Stimulated activated CD4-positive, alpha-beta T cell treated with anti-CD3 and anti-CD28 coated beads, TNF-alpha, amount 100 ng/mL, for 4 hours (primary cell): ENCODE data around the gene WNT1.

Source experiments
- DNase-seq, 3 experiments: peaks; one replicate each; pipeline ENCODE4 v3.0.0-alpha.2; 2020; ENCODE audit warnings: low read depth in 3 of 3

WNT1 gene

DNA sequence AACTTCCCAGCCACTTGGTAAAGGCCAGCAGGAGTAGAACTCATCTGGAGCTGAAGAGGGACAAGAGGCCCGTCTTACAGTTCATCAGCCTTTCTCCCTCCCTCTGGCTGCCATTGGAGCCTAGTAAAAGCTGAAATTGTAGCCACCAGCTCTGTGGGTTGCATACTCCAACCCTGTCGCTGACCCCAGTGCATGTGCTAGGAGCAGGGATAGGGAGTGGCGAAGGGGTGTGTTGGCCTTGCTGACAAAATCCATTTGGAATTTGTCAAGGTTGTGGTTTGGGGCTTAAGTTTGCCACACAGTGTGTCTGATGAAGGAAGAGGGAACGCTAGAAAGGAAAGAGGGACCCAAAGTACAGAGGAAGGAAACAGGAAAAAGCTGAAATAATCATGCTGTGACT is 16.8 kb upstream of the WNT1 start:
- no peak for DNase-seq

GRCh38 chr12:48961801-48962200 is 16.3 kb upstream of the WNT1 start:
- DNase-seq: no peak

GRCh38 chr12:48965298-48965838 is 12.8 kb upstream of the WNT1 start:
- DNase-seq: no peak

DNA sequence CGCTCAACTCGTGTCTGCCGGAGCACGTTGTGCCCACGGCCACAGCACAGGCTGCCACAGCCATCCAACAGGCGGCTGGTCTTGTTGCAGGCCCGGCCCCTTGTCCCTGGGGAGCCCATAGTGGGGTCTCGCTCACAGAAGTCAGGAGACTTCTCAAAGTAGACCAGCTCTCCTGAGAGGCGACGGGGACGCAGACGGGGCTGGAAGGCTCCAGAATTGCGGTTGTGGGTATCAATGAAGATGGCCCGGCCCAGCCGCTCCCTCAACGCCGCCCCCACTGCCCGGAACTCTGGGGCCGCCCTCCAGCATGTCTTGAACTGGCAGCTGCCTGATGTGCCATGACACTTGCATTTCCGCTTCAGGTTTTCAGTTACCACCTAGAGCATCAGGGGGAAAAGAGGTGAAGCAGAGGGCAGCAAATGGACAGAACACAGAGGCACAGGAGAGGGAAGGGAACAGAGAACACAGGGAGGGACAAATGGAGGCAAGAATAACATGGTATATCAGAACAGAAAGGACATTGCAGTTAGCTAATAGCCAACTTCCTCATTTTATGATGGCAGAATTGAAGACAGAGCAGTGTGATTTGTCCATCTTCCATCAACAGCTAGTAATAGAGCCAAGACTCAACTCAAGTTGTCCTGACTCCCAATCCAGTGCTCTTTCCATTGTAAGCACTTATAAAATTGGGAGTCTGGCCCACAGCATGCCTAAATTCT is 11.8 kb upstream of the WNT1 start:
- DNase-seq: no peak

- DNase-seq: no peak
These were observed 10.1 kb upstream of the WNT1 start for GRCh38 chr12:48967991-48968390.

- no peak for DNase-seq
These were observed 9.7 kb upstream of the WNT1 start for GRCh38 chr12:48968467-48968866.

GRCh38 chr12:48969160-48969771 is 8.9 kb upstream of the WNT1 start:
- DNase-seq: no peak

GRCh38 chr12:48969833-48970701 is 8.1 kb upstream of the WNT1 start:
- DNase-seq: peak; percentile 39 to 47 (median 43)

DNA sequence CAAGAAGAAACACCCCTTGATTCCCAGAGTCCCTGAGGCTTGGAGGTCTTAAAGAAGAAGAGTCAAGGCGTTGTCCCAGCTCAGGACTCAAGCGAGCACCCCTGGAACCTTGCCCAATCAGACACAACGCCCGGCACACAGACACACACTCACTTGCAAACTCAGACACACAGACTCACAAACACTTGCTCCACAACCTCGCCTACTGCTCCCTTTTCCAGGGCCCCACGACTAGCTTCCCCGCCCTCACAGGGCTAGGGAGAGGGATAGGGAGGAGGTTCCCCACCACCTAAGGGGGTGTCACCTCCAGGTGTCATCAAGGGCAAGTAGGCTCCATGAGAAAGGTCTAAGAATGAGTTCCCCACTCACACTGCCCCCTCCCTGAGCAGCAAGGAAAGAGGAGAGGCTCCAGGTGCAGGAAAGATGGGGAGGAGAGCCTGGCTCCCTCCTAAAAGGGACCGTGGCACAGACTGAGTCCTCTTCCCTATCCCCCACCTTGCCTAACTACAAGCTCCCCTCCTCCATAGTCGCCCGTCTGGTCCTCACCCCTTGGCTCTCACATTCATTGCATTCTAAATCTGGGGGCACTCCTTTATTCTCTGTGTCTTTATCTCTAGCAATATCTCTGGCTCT is 7.3 kb upstream of the WNT1 start:
- DNase-seq: no peak

DNA sequence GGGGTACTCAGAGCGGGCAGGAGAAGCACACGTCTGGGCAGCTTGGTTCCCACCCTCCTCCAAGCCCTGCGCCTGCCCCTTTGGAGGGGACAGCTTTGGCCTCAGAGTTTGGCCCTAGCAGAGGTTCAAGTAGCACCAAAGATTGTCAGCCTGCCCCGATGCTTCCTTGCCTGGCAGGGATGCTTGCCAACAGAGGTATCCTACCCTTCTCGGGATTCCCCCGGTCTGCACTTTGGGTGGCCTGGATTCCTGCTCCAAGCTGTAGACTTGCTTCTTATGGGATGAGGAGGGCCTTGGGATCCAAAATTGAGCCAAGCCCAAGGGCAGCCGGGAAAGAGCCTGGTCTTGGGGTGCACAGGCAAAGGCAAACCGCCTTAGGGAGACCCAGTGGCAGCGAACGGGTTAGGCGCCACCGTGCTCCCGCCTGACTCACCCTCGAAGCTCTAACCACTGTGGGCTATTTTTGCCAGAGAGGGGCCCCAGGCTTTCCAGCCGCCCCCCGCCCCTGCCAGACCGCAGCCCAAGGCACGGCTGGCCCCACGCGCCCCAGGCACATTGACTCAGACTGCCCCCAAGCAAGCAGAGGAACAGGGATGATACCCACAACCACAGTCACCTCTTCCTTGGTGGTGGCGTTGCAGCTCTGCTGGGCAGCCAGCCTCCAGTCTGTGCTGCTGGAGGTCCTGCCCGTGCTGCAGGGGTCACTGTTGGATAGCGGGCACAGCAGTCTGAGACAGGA is 5.7 kb upstream of the WNT1 start:
- no peak for DNase-seq

DNA sequence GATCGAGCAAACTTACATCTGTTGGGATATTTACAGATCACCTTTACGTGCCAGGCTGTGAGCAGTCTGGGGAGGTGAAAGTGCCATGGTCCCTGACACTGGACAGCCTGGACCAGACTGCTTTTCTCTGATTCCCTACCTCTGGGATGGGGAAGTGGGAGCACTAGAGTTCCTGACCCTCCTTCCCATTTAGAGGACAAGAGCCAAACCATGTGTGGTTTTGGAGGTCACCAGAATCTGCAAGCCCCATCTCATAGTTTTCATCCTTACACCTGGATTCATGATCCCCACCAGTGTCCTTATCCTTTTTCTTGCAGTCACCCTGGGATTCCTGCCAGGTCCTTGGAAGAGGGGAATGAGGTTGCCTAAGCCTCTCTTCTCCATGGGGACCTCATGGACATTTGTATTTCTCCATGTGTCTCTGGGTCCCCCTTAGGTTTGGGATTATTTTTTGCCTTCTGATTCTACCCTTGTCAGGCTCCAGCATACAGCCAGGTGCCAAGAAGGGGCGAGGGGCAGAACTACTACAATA is 5.1 kb upstream of the WNT1 start:
- no peak for DNase-seq

DNA sequence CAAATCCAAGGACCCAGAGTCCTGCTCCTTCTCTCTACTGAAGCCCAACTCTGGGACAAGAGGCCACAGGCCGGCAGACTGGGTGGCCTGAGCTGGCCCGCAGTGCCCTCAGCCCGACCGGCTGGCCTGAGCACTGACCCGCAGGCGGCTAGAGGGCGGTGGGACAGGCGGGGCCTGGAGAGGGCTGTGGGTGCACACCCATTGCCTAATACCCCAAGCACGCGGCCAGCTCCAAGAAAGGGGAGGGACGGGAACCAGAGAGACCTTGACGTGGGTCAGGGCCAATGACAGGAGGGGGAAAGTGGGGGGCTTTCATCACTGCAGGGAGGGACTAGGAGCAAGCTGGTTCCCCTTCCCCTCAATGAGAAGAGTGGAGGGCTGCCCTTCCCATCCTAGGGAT is 4.6 kb upstream of the WNT1 start:
- DNase-seq: no peak

DNA sequence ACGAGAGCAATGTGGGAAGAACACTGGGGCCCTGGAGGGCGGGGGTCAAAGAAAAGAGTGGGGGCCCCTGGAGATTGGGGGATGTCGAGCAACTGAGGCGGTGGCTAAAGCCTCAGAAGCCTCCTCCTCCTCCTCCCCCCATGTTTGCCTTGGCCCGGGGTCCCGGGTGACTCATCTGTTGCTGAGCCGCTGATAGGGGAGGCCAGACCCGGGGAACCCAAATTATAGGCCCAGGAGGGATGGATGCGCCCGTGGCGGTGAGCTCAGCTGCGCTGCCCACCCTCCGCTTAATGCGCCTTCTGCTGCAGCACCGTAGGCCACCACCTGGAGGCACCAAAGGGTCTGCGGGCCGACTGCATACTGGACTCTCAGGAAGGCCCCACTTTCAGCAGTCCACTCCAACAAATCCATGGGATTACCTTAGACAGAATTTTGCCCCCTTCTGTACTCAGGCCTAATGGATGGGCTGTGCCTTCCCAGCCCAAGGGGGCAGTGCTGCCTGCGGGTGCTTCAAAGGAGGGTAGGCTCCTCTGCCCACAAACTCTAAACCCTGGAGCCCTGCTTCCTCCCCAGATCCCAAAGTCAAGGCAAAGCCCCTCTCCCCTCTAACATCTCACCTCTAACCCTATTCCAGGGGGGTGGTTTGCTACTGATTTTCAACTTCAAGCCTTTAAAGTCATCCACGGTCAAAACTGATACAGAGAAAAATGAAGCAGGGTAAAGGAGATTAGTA is 4.0 kb upstream of the WNT1 start:
- no peak for DNase-seq

GRCh38 chr12:48977290-48978281 is 536 bp upstream of the WNT1 start:
- DNase-seq: peak; percentile 63 to 77 (median 71)

- no peak for DNase-seq
These were observed 849 bp downstream of the WNT1 start for GRCh38 chr12:48978741-48979601.

DNA sequence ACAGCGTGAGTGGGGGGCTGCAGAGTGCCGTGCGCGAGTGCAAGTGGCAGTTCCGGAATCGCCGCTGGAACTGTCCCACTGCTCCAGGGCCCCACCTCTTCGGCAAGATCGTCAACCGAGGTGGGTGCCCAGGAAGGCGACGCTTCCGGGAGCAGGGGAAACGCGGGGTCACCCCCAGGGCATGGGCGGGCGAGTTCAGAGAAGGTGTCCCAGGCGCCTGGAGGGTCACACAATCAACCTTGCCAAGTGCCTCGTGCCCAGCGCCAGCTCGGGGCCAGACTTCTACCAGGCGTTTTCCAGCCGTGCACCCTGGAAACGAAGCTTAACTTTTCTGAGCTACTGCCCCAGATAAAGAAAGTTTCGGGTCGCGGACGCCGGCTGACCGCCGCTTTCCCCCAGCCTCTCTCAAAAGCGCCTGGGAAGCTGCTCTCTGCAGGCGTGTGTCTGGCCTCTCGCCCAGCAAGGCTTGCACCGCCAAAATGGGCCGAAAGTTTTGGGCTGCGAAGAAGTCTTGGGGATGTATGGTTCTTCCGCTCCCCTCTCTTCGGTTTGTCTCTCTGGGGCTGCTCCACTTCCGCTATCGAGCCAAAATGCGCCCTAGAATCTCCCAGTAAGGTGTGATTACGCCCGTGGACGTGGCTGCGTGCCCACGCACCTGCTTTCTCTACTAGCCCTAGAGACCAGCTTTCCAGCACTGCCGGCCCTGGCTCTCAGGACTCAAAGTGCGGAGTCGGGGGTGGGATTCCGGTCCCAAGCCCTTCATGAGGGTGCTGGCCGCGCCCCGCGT is 1.7 kb downstream of the WNT1 start:
- no peak for DNase-seq

DNA sequence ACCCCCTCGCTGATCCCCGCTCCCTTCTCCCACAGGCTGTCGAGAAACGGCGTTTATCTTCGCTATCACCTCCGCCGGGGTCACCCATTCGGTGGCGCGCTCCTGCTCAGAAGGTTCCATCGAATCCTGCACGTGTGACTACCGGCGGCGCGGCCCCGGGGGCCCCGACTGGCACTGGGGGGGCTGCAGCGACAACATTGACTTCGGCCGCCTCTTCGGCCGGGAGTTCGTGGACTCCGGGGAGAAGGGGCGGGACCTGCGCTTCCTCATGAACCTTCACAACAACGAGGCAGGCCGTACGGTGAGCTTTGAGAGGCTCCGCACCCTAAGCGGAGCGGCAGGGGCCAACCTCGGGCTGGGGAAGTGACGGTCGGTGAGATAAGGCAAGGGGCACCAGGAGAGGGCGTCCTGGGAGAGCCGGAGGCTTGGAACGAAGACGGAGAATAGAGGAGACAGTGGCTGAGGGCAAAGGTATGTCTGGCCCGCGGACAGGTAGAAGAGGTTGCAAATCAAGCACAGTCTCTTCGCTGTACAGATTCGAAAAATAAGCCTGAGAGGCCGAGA is 2.3 kb downstream of the WNT1 start:
- no peak for DNase-seq
